HepG2 (cell line): ENCODE results near the gene PDE2A. TPM values are rescaled to one million over a fixed set of nuclear protein-coding genes. Genes with fewer than 3 reads are reported as not detected.

Experiments used
- ATAC-seq: fragments of 200-7000 bp; cut with Tn5 transposase; 3 replicates; pipeline ENCODE4 v1.9.1; 2020; ENCODE audit warnings: mild to moderate bottlenecking, moderate library complexity
- BruUV-seq: library from RNA; stranded (reverse); fragments of 400-500 nt; replicated peaks from 2 replicates; lab custom pipeline; 2021; lab: Mats Ljungman, UMichigan
- CTCF ChIA-PET: fragments of 300-600 bp; formaldehyde crosslinking; extraction: SDS; loops from one replicate; lab custom pipeline; 2021; ENCODE audit warnings: low total read pairs, inconsistent platforms, low intra/inter-chr PET ratio; lab: Yijun Ruan, JAX
- POLR2A ChIA-PET: fragments of 350-600 bp; sonication (Branson Sonifier 250); formaldehyde crosslinking; loops from one replicate; lab custom pipeline; 2020; ENCODE audit warnings: antibody characterized with exemption, inconsistent platforms; lab: Yijun Ruan, JAX
- DNase-seq: peaks from one replicate; pipeline ENCODE4 v3.0.0-alpha.2; 2015; ENCODE audit warnings: low spot score
- FAIRE-seq: peaks from 3 replicates; lab custom pipeline; 2011; peaks lifted over from hg19 to GRCh38; lab: Jason Lieb, UNC
- H2AFZ ChIP-seq: one replicate; pipeline ENCODE4 v1.6.1; 2011; ENCODE audit warnings: low read length, inconsistent platforms
- H3K27ac ChIP-seq: fragments of 300-600 bp; 3 replicates; pipeline ENCODE4 v1.8.0; 2011; ENCODE audit warnings: mixed run types, mild to moderate bottlenecking, mixed read lengths, low read length, inconsistent platforms; ENCODE audit not compliant: insufficient read depth; ENCODE audit errors: extremely low read length
- H3K27me3 ChIP-seq, 2 experiments: fragments of 200-600 bp in 1 of 2; 2 replicates in 1 of 2; 3 replicates in 1 of 2; pipeline versions ENCODE4 v1.6.0 to v1.8.0; 2011; ENCODE audit warnings: low read length in 2 of 2, mild to moderate bottlenecking in 2 of 2, moderate library complexity in 2 of 2, inconsistent platforms in 1 of 2; ENCODE audit not compliant: insufficient read depth in 2 of 2, control insufficient read depth in 1 of 2
- H3K36me3 ChIP-seq, 2 experiments: fragments of 200-600 bp in 1 of 2; replicated peaks in 1 of 2; 2 replicates in 1 of 2; 3 replicates in 1 of 2; pipeline versions ENCODE4 v1.5.1 to v1.8.0; 2011; ENCODE audit warnings: low read length in 2 of 2, inconsistent platforms in 1 of 2; ENCODE audit not compliant: insufficient read depth in 2 of 2, control insufficient read depth in 1 of 2
- H3K4me1 ChIP-seq: 2 replicates; pipeline ENCODE4 v1.5.1; 2012; ENCODE audit warnings: low read length, inconsistent platforms; ENCODE audit not compliant: insufficient read depth
- H3K4me2 ChIP-seq: 2 replicates; pipeline ENCODE4 v1.6.0; 2011; ENCODE audit warnings: low read depth, low read length, inconsistent platforms
- H3K4me3 ChIP-seq, 3 experiments: fragments of 200-600 bp in 1 of 3; sonication (generic), shearing (Covaris generic) in 1 of 3; replicated peaks in 1 of 3; 2 replicates each; pipeline ENCODE4 v1.5.1; 2011 to 2016; ENCODE audit warnings: low read length in 3 of 3, inconsistent platforms in 2 of 3, low read depth in 2 of 3, mild to moderate bottlenecking in 2 of 3, control low read depth in 1 of 3, mixed read lengths in 1 of 3; ENCODE audit not compliant: insufficient read depth in 1 of 3
- H3K79me2 ChIP-seq: one replicate; pipeline ENCODE4 v1.6.1; 2011; ENCODE audit warnings: low read length, inconsistent platforms; ENCODE audit not compliant: insufficient read depth
- H3K9ac ChIP-seq: 2 replicates; pipeline ENCODE4 v1.6.0; 2011; ENCODE audit warnings: mild to moderate bottlenecking, low read depth, low read length, inconsistent platforms; ENCODE audit not compliant: insufficient read depth
- H3K9me3 ChIP-seq: 2 replicates; pipeline ENCODE4 v1.5.1; 2012; ENCODE audit warnings: mild to moderate bottlenecking, low read length
- H4K20me1 ChIP-seq: 2 replicates; pipeline ENCODE4 v1.6.0; 2011; ENCODE audit warnings: inconsistent platforms, mild to moderate bottlenecking, low read length, moderate library complexity; ENCODE audit not compliant: insufficient read depth
- AGO2 ChIP-seq: fragments of 200-400 bp; formaldehyde crosslinking; optimal IDR thresholded peaks from 2 replicates; pipeline ENCODE3; 2017; ENCODE audit warnings: mild to moderate bottlenecking, low read depth, low read length, moderate library complexity
- BCL3 ChIP-seq: sonication (generic); formaldehyde crosslinking; IDR thresholded peaks from 2 replicates; pipeline ENCODE4 v1.5.1; 2020; ENCODE audit warnings: mild to moderate bottlenecking, missing genetic modification reagents, moderate library complexity
- DMAP1 ChIP-seq: IDR thresholded peaks from 2 replicates; pipeline ENCODE4 v1.6.1; 2016
- FOXJ3 ChIP-seq: sonication (generic); formaldehyde crosslinking; IDR thresholded peaks from 2 replicates; pipeline ENCODE4 v1.4.0; 2020; ENCODE audit warnings: missing genetic modification reagents, mild to moderate bottlenecking, borderline replicate concordance
- MTA3 ChIP-seq: sonication (generic); formaldehyde crosslinking; IDR thresholded peaks from 2 replicates; pipeline ENCODE4 v1.4.0; 2020; ENCODE audit warnings: missing genetic modification reagents
- SRSF4 ChIP-seq: fragments of 200-400 bp; formaldehyde crosslinking; IDR thresholded peaks from one replicate; pipeline ENCODE4 v1.6.1; 2018; ENCODE audit warnings: mild to moderate bottlenecking, low read depth, low read length, moderate library complexity; ENCODE audit not compliant: poor library complexity, severe bottlenecking
- SRSF9 ChIP-seq: fragments of 200-400 bp; formaldehyde crosslinking; IDR thresholded peaks from 2 replicates; pipeline ENCODE4 v1.6.1; 2018; ENCODE audit warnings: borderline replicate concordance, mild to moderate bottlenecking, low read depth, low read length; ENCODE audit not compliant: insufficient read depth, poor library complexity, severe bottlenecking
- USF2 ChIP-seq, 2 experiments: sonication (generic) in 1 of 2; formaldehyde crosslinking in 1 of 2; IDR thresholded peaks; 2 replicates each; pipeline versions ENCODE4 v1.5.1 to v1.6.1; 2011 to 2020; ENCODE audit warnings: borderline replicate concordance in 1 of 2, low read depth in 1 of 2, low read length in 1 of 2, mild to moderate bottlenecking in 1 of 2, missing genetic modification reagents in 1 of 2, moderate library complexity in 1 of 2
- ZBTB25 ChIP-seq: IDR thresholded peaks from 2 replicates; pipeline ENCODE4 v1.6.1; 2018; ENCODE audit warnings: missing genetic modification reagents
- ZBTB7A ChIP-seq: sonication (generic); formaldehyde crosslinking; IDR thresholded peaks from 2 replicates; pipeline ENCODE4 v1.8.0; 2022; ENCODE audit warnings: mild to moderate bottlenecking, missing genetic modification reagents
- ZNF282 ChIP-seq: fragments of 450-650 bp; IDR thresholded peaks from 2 replicates; pipeline ENCODE4 v1.6.1; 2018; ENCODE audit not compliant: partially characterized antibody
- ZNF549 ChIP-seq: sonication (generic); formaldehyde crosslinking; IDR thresholded peaks from 2 replicates; pipeline ENCODE4 v1.5.0; 2020; ENCODE audit warnings: missing genetic modification reagents
- WGBS: methylation state at CpG from one replicate; pipeline ENCODE4 v1.1.6; 2017; ENCODE audit warnings: low lambda C conversion rate; 5-methylcytosine and 5-hydroxymethylcytosine counted together
- in situ Hi-C: cut with HindIII; loops from 2 replicates; pipeline ENCODE4 v1.10.0; 2017; ENCODE audit warnings: low pct_unique_long_range_greater_than_20kb; ENCODE audit not compliant: extremely low pct_ligation_motif_present
- intact Hi-C: fragments of 100-400 bp; cut with micrococcal nuclease; formaldehyde crosslinking; loops from one replicate; pipeline ENCODE4 v1.10.0; 2022; ENCODE audit not compliant: unreplicated experiment
- polyA plus RNA-seq, 8 experiments: library from polyadenylated mRNA; depleted of rRNA in 3 of 8; stranded (reverse) in 7 of 8; unstranded in 1 of 8; fragments of >200 nt; fragmentation: Illumina TruSeq in 4 of 8; extraction: Trizol in 4 of 8; gene quantifications; 2 replicates each; pipeline versions ENCODE4 v1.2.1 to v1.2.3, GENCODE V29; 2011 to 2016; ENCODE audit warnings: low read depth in 4 of 8, missing spikeins in 1 of 8, mixed read lengths in 1 of 8; ENCODE audit not compliant: insufficient read depth in 1 of 8
- total RNA-seq, 5 experiments: library from RNA; depleted of rRNA; stranded (reverse); fragments of >200 nt; fragmentation: Illumina TruSeq; extraction: Trizol; gene quantifications; 2 replicates each; pipeline ENCODE4 v1.2.3, GENCODE V29; 2016; ENCODE audit warnings: low read depth in 1 of 5
- TF ChIP-seq, protein P1 (sequence below): IDR thresholded peaks from 2 replicates; pipeline ENCODE4 v1.6.1; 2016; ENCODE audit warnings: low read depth

PDE2A gene
- total and polyA plus RNA-seq, 2 of the 13 experiments (the other 11 are each of a cell fraction or from before 2014, with no cell fraction given) = 3.1 TPM; not detected in 1

DNA sequence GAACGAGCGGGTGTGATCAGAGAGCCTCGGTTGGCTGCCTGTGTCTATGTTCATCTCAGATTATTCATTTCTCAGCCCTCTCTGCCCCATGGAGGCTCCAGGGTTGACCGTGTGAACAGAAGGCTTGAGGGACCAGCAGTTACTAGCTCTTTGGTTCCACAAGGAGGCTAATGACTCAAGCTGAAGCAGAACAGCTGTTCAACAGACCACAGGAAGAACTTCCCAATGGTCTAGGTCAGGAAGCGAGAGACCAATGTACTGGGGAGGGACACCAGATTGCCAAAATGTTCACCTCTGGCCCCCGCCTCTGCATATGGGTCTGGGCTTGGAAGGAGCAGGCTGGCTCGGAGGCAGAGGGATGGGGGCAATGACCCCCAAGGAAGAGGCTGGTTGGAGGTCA is 14.7 kb upstream of the PDE2A start (continued):
- TF ChIP-seq, protein P1, sequence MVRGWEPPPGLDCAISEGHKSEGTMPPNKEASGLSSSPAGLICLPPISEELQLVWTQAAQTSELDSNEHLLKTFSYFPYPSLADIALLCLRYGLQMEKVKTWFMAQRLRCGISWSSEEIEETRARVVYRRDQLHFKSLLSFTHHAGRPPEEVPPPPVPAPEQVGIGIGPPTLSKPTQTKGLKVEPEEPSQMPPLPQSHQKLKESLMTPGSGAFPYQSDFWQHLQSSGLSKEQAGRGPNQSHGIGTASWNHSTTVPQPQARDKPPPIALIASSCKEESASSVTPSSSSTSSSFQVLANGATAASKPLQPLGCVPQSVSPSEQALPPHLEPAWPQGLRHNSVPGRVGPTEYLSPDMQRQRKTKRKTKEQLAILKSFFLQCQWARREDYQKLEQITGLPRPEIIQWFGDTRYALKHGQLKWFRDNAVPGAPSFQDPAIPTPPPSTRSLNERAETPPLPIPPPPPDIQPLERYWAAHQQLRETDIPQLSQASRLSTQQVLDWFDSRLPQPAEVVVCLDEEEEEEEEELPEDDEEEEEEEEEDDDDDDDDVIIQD = no peak
- TF ChIP-seq SRSF9 (no peak), AGO2 (no peak)
- TF ChIP-seq, all 625 proteins: peak for 0

DNA sequence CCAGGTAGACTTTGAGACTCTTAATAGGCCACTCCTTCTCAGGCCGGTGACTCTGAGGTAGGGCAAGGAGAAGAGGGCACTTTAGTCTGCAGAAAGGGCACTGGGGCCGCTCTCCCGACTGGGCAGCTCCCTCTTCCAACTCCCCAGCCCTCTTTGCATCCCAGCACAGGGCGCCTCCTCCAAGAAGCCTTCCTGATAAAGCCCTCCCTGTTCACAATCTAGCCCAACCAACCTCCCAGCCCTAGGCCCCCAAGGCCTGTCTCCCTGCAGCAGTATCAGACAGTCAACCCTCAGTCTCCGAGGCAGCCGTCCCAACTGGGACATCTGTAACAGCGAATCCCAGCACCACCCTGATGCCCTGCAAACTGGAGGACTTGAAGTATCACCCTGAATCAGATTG is 14.3 kb upstream of the PDE2A start:
- POLR2A ChIA-PET = no interaction called here
- Histone ChIP-seq H2AFZ (no peak overlapping the region), H3K9me3 (no peaks in the 10 kb centered on the region), H3K9ac (no peak overlapping the region), H3K27me3 (no peaks in the 10 kb centered on the region), H4K20me1 (peaks cover 13% of the 10 kb centered on the region; the same call in 1 of the 2 replicates), H3K79me2 (no peaks in the 10 kb centered on the region), H3K4me2 (no peak overlapping the region), H3K4me1 (no peaks in the 10 kb centered on the region), H3K4me3 (no peak overlapping the region), H3K27ac (no peak overlapping the region), H3K36me3 (peaks cover 25 to 57% of the 10 kb centered on the region in 2 experiments; a peak in 4 of 5 replicates)
- WGBS = 98% methylated on average over 6 of the region's 7 CpGs
- no peak for DNase-seq
- no peak for FAIRE-seq
- CTCF ChIA-PET = no interaction called here
- BruUV-seq = no TSS peak
- ATAC-seq = no peak
- intact Hi-C loops = no loop called here
- in situ Hi-C loops = no loop called here
- TF ChIP-seq ZNF282 (no peak), MTA3 (CRISPR knock-in tag) (no peak), ZBTB7A (CRISPR knock-in tag) (no peak), USF2 (IDR thresholded peaks at IDR 0.05; ENCODE audit: low read depth, low read length) (no peak), USF2 (CRISPR knock-in tag; IDR thresholded peaks at IDR 0.05; ENCODE audit: borderline replicate concordance) (no peak), ZBTB25 (CRISPR knock-in tag) (no peak), FOXJ3 (CRISPR knock-in tag) (no peak), BCL3 (CRISPR knock-in tag) (no peak), DMAP1 (CRISPR knock-in tag) (no peak), SRSF4 (no peak), ZNF549 (CRISPR knock-in tag) (no peak)
